ENCODE measurements around the gene HOXD10.

Gene HOXD10

DNA sequence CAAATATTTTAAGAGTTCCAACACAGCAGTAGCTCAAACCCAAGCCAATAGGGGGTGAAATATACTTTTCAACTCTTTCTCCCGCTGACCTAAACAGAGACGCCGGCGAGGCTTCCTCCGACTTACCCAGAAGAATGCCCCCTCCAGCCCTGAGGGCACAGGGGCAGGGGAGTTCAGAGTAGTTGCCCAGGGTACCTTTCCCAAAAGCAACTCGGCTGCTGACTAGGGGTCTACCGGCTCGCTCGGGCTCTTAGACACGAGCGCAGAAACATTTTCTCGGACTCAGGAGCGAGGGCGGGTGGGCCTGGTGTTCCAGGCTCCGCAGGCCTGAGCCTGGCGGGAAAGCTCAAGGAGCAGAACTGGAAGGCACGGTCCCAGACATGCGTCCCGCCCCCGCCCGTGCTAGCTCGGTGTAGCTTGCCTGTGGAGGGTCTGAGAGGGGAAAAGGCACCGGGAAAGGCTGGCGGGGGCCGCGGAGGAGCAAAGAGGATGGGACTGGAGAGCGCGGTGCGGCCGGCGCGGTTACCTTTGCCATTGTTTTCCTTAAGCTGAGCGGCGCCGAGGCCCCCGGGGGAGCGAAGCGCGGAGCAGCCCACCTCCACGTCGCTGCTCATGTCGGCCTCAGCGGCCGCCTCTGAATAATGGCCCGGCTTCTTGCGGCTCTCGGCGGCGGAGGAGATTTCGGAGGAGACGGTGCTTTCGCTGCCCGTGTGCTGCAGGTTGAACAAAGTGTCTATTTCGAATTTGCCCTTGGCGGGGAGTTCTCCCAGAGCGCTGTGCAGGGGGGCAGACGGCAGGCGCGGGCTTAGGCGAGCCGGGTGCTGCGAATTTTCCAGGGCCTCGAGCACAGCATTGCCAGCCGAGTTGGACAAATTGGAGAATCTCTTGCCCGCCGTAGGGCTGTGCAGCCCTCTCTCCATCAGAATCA lies 33.5 kb upstream of the HOXD10 start:
- no peak overlapping the region for H3K4me3 ChIP-seq (ENCODE audit: low read depth, low read length)
- no peak for DNase-seq (ENCODE audit: low read depth)
- TF ChIP-seq, protein P1, sequence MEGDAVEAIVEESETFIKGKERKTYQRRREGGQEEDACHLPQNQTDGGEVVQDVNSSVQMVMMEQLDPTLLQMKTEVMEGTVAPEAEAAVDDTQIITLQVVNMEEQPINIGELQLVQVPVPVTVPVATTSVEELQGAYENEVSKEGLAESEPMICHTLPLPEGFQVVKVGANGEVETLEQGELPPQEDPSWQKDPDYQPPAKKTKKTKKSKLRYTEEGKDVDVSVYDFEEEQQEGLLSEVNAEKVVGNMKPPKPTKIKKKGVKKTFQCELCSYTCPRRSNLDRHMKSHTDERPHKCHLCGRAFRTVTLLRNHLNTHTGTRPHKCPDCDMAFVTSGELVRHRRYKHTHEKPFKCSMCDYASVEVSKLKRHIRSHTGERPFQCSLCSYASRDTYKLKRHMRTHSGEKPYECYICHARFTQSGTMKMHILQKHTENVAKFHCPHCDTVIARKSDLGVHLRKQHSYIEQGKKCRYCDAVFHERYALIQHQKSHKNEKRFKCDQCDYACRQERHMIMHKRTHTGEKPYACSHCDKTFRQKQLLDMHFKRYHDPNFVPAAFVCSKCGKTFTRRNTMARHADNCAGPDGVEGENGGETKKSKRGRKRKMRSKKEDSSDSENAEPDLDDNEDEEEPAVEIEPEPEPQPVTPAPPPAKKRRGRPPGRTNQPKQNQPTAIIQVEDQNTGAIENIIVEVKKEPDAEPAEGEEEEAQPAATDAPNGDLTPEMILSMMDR (conservative IDR thresholded peaks at IDR 0.05; ENCODE audit: low read depth, low read length): no peak

DNA sequence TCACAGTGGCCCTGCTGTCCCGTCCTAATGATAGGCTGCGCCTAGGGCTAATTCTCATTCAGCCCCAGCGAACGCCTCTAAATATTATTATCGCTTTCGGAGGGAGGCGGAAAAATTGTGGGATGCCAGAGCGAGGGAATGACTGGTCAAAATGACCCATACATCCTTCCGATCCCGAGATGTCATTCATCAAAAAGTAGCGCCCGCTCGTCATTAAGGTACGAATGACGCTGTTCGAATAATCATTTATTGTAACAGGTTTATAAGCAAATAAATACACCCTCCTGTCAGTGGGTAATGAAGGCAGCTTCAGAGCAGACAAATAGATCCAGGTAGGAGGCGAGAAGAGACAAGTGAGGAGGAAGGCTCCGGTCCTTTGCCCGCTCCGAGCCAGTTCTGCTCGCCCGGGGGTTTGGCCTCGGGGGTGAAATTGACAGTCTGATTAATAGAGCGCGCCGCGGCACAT lies 32.7 kb upstream of the HOXD10 start, which contains the start of gene EVX2:
TSS of gene EVX2 (minus strand) at position 167 of the 466 bp plus-strand sequence. CDS start 186 bp downstream, outside the sequence.
- TF ChIP-seq, protein P1 (conservative IDR thresholded peaks at IDR 0.05; ENCODE audit: low read depth, low read length): no peak
- H3K4me3 ChIP-seq (ENCODE audit: low read depth, low read length): no peak within 1 kb of the TSS
- DNase-seq (ENCODE audit: low read depth): no peak

DNA sequence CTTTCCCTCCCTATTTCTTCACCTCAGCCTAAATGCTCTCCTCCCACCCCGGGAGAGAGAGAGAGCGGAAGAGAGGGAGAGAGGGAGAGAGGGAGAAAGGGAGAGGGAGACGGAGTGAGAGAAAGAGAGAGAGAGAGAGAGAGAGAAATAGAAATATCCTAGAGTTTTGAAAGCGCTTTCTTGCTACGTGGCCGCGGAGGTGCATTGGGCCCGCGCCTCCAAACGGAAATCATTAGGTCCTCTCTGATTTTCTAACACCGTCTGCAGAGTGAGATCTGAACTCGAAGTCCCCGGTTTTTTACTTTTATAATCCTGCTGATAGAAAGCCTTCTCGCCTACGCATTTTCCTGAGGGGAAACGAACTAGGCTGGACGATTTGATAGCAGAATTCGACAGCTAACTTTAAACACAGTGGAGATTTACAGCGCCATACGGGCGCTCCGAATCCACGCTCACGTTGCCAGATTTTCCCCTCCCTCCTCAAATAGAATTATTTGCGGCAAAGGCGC lies 31.9 kb upstream of the HOXD10 start:
- no peak for DNase-seq (ENCODE audit: low read depth)
- TF ChIP-seq, protein P1 (conservative IDR thresholded peaks at IDR 0.05; ENCODE audit: low read depth, low read length): no peak
- H3K4me3 ChIP-seq (ENCODE audit: low read depth, low read length): no peak overlapping the region

DNA sequence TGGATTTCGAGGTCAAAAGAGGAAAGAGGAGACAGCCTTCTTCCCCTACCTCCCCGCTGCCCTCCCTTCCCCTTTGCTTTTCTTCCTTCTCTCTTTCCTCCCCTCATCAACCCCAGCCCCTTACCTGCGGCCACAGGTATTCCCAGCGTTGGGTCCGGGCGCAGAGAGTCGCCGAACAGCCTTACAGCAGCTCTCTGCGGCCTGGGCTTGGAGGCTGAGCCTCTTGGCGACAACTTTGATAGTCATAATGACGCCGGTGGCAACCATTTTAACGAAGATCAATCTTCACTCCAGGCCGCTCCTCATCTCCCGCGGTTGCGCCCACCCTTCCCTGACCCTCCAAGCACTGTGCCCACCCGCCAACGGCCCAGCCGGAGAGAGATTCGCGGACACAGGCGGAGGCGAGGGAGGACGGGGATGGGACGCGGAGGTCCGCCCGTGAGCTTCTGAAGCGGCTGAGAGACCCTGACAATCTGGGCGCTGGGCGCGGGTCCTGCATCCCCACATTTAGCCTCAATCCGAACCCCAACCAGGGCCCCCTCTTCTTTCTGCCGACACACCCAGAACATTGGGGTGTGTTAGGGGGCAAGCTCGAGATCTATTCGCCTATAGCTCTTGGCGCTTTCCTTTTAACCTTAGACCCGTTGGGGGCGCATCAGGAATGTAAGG lies 31.3 kb upstream of the HOXD10 start:
- TF ChIP-seq, protein P1 (conservative IDR thresholded peaks at IDR 0.05; ENCODE audit: low read depth, low read length): no peak
- H3K4me3 ChIP-seq (ENCODE audit: low read depth, low read length): no peak overlapping the region
- no peak for DNase-seq (ENCODE audit: low read depth)

DNA sequence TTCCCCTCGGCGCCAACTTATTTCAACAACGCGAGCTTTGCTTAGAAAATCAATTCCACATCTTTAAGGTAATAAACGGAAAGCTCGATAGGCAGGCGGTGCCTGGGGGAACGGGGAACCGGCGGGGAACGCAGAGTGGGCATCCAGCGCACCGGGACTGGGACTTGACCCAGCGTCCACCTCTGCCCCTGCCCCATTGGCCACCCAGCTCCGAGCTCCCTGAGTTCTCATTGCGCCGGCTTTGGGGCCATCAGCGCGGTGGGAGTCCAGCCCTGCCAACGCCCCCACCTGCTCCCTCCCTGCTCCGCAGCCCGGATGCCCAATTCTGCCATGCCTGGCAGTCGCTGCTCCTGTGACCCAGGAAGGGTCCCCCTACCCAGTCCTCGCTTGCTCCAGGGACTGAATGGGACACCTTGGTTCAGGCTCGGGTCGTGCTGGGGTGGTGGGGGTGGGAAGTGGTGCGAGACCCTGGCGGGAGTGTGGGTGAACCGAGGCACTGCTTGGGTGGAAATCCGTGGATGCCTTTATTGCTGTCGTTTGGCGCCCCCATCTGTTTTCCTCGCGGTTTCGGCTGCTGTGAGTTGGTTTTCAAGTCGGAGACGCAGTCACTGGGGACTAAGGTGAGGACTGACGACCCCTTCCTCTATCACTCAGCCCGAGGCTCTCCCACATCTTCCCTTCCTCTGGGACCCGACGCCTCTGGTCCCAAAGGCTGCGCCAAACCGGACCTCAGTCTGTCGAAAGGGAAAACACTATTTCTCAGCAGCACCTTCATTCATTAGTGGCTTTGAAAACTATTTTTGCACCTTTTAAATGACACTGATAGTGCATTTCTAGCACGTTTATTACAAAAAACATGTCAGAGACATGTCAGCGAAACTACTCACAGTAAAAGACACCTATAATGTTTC lies 30.5 kb upstream of the HOXD10 start:
- no peak overlapping the region for H3K4me3 ChIP-seq (ENCODE audit: low read depth, low read length)
- TF ChIP-seq, protein P1 (conservative IDR thresholded peaks at IDR 0.05; ENCODE audit: low read depth, low read length): peak; percentile 61
- peak; percentile 45 for DNase-seq (ENCODE audit: low read depth)

DNA sequence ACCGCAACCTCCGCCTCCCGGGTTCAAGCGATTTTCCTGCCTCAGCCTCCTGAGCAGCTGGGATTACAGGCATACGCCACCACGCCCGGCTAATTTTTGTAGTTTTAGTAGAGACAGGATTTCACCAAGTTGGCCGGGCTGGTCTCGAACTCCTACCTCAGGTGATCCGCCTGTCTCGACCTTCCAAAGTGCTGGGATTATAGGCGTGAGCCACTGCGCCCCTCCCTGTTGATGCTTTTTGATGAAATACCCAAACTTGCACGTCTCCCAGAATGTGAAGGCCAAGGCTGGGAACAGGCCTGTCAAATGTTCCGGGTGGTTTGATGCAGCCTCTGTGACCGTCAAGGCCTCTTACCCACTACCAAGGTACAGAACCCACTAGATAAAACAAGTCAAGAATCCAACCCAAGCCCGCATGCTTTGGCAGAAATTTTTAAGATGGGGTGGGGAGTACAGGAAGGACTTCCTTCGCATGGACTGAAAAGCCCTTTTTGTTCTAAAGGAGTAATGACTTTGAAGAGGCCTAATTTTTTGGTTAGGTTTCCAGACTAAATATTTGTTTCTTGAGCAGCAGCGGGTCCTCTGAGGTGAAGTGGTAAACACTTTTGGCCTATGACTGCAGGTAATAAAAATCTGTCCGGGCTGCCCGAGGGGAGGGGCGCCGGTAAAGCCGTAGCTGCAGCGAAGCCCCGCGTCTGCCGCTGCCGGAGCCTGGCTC lies 29.1 kb upstream of the HOXD10 start:
- TF ChIP-seq, protein P1 (conservative IDR thresholded peaks at IDR 0.05; ENCODE audit: low read depth, low read length): no peak
- H3K4me3 ChIP-seq (ENCODE audit: low read depth, low read length): no peak overlapping the region
- no peak for DNase-seq (ENCODE audit: low read depth)
